RCC 7860 (cell line): ENCODE data around the gene TMPRSS5.

Source experiments
- DNase-seq: peaks from one replicate; pipeline ENCODE4 v3.0.0-alpha.2; 2015; ENCODE audit warnings: low spot score
- FAIRE-seq: peaks from 2 replicates; lab custom pipeline; 2012; peaks lifted over from hg19 to GRCh38; lab: Jason Lieb, UNC

Gene TMPRSS5

GRCh38 chr11:113670831-113671215, 35.3 kb downstream of the TMPRSS5 start:
- no peak for FAIRE-seq
- no peak for DNase-seq

- FAIRE-seq (no peak), DNase-seq (no peak)
Measured at GRCh38 chr11:113670149-113670830, 35.8 kb downstream of the TMPRSS5 start.

DNA sequence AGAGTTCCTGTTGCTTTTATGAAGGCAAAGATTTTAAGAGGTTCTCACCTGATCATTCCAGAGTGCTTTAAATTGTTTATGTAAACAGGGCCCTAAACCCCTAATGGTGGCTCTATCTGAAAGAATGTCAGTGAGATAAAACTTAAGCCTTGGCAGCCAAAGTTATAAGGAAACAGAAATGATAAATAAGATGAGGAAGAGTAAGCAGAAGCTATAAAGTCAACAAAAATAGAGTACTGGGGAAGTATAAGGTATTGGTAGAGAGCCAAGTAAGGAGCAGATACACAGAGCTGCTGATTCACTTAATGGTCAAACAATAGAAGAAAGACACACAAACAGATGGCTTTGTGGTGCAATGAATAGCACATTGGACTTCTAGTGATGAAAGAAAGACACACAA, 37.9 kb downstream of the TMPRSS5 start:
- FAIRE-seq: no peak

DNA sequence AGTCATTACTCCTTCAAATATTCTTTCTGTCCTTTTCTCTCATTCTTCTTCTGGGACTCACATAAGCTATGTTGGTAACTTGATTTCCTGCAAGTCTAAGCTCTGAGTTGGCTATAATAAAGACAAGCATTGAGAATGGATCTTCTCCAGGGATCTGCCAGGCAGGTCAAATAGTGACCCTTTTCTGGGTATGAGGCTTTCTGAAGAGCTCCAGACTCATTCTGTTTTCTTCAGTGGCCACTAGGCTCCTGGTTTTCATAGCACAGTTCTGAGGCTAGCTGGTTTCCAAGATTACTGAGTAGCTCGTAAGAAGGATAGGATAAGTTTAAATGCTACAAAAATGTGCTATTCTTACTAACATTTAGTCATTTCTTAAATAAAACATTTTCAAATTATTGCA, 38.3 kb downstream of the TMPRSS5 start:
- FAIRE-seq: no peak

More for the DNA sequence above, 37.9 kb downstream of the TMPRSS5 start:
- DNase-seq: no peak

DNA sequence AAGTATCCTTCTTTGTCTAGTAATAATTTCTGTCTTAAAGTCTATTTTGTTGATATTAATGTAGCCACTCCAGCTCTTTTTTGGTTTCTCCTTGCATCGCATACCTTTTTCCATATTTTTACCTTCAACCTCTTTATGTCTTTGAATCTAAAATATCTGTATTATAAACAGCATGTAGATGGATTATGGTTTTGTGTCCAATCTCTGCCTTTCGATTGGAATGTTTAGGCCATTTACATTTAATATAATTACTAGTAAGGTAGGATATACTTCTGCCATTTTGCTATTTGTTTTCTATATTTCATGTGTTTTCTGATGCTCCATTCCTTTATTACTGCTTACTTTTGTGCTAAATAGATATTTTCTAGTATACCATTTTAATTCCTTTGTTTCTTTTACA, 39.5 kb downstream of the TMPRSS5 start:
- no peak for DNase-seq
- no peak for FAIRE-seq

More for the DNA sequence above, 38.3 kb downstream of the TMPRSS5 start:
- no peak for DNase-seq

DNA sequence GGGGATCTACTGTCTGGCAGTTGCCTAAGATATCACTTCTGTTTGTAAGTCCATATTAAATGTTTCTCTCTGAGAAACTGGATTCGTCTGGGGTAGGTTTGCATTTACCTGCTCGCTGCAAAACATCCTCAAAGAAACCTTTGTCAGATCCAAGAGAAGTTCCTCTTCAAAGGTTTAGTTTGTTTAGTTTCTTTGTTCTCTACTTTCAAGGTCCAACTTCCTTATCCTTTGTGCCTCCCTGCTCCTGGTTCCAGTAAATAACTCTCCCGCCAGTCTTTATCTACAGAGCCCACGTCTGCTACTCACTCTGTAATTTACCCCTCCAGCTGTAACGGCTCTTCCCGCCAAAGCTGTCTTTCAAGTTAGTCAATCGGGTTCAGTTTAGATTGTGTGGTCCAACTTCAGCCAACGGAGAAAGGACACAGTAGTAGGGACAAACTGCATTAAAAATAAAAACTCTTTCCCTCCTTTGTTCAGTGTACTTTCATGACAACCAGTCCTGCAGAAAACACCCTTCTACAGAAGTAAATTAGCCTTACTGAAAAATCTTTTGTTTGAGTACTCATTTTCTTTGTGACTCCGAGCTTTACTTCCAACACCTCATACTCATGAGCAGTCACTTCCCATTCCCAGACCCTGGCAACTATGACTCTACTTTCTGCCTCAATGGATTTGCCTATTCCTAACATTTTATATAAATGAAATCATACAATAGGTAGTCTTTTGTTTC, 41.0 kb downstream of the TMPRSS5 start:
- FAIRE-seq: no peak
- DNase-seq: peak; percentile 39

- DNase-seq (peak; percentile 88), FAIRE-seq (peak; percentile 83)
Measured at GRCh38 chr11:113664069-113664980, 41.8 kb downstream of the TMPRSS5 start.

GRCh38 chr11:113663567-113663966, 42.5 kb downstream of the TMPRSS5 start:
- FAIRE-seq (no peak), DNase-seq (peak; percentile 67)

GRCh38 chr11:113655771-113656170, 50.3 kb downstream of the TMPRSS5 start:
- FAIRE-seq: no peak
- DNase-seq: no peak

DNA sequence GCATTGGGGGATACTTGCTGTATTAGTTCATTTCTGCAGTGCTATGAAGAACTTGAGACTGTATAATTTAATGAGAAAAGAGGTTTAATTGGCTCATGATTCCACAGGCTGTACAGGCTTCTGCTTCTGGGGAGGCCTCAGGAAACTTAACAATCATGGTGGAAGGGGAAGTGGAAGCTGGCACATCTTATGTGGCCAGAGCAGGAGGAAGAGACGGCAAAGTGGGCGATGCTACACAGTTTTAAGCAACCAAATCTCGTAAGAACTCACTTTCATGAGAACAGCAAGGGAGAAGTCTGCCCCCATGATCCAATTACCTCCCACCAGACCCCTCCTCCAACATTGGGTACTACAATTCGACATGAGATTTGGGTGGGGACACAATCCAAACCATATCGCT, 55.1 kb downstream of the TMPRSS5 start:
- no peak for DNase-seq

DNA sequence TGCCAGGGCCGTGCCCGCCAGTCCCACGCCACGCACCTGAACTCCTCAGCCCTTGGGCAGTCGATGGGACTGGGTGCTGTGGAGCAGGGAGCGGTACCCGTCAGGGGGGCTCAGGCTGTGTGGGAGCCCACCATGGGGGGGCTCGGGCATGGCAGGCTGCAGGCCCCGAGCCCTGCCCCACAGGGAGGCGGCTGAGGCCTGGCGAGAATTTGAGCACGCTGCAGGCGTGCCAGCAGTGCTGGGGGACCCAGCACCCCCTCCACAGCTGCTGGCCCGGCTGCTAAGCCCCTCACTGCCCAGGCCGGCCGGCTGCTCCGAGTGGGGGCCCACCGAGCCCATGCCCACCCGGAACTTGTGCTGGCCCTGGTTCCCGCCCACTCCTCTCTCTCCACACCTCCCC, 56.8 kb downstream of the TMPRSS5 start:
- DNase-seq: no peak
- no peak for FAIRE-seq

More for the DNA sequence above, 55.1 kb downstream of the TMPRSS5 start:
- no peak for FAIRE-seq

GRCh38 chr11:113647856-113648255, 58.3 kb downstream of the TMPRSS5 start:
- DNase-seq (no peak), FAIRE-seq (no peak)

GRCh38 chr11:113647108-113647507, 59.0 kb downstream of the TMPRSS5 start:
- DNase-seq (no peak), FAIRE-seq (no peak)

- DNase-seq: no peak
- no peak for FAIRE-seq
Measured at GRCh38 chr11:113645593-113646349, 60.3 kb downstream of the TMPRSS5 start.

DNA sequence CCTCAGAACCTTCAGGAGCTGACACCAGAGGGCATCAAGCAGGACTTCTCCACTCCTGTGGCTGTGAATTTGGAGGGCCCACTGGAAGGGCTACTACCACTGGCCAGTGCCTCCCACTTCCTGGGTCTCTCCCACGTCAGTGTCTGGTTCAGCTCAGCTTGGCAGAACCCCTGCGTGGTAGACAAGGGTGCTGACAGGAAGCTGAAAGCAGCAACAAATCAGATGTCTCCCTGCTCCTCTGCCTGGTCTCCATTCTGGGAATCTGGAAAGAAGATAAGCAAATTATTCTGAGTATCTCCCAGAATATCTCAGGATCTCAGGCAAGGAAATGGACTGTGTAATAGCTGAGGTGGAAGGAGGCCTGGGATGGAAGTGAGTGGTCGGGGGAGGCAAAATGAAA, 61.5 kb downstream of the TMPRSS5 start:
- DNase-seq (no peak), FAIRE-seq (no peak)

- FAIRE-seq: no peak
- DNase-seq: no peak
Measured at GRCh38 chr11:113643701-113644100, 62.4 kb downstream of the TMPRSS5 start.

- no peak for DNase-seq
- no peak for FAIRE-seq
Measured at GRCh38 chr11:113643006-113643585, 63.0 kb downstream of the TMPRSS5 start.

GRCh38 chr11:113642090-113642489, 64.0 kb downstream of the TMPRSS5 start:
- no peak for FAIRE-seq
- no peak for DNase-seq

DNA sequence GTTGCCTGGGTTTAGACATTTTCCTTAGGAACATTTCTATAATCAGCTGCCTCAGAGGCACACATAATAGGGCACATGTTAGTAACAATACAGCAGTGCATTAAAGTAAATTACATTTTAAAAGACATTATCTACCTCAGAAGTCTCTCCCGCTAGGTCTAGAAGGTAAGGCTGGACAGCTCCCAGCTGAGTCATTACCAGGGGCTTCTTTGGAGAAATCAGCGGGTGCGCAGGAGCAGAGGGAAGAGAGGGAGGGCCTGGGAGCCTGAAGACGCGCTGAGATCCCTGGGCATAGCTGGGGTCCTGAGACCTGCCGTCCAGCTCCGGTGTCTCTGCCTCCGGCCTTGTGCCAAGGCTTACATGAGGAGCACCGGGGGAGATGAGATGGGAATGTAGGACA, 67.7 kb downstream of the TMPRSS5 start:
- no peak for DNase-seq
- FAIRE-seq: no peak

GRCh38 chr11:113637636-113638035, 68.5 kb downstream of the TMPRSS5 start:
- DNase-seq (no peak), FAIRE-seq (no peak)
